Lung (tissue), 12 donors: Measurements from ENCODE around the gene EEF1A1. TPM values are rescaled to one million over a fixed set of nuclear protein-coding genes. Genes with fewer than 3 reads are reported as not detected.
"Not testable (repeated sequence)": the region's sequence is repeated elsewhere in the genome, so short reads cannot be mapped to it uniquely, and the experiment has no call there.

Source experiments
- ATAC-seq: fragments of 200-7000 bp; cut with Tn5 transposase; one replicate; pipeline ENCODE4 v1.9.1; 2020; ENCODE audit warnings: moderate number of reproducible peaks; ENCODE audit not compliant: insufficient read depth, low FRiP score
- DNase-seq, 3 donors: peaks; one replicate each; pipeline ENCODE4 v3.0.0-alpha.2; 2013 to 2017
- H3K27ac ChIP-seq, 2 donors: one replicate each; pipeline ENCODE4 v1.5.1; 2013; ENCODE audit warnings: mild to moderate bottlenecking in 2 of 2, moderate library complexity in 2 of 2, control low read depth in 1 of 2, inconsistent platforms in 1 of 2, low read depth in 1 of 2, low read length in 1 of 2
- H3K27me3 ChIP-seq, 3 donors: one replicate each; pipeline ENCODE4 v1.5.1; 2013; ENCODE audit warnings: low read length in 2 of 3; ENCODE audit not compliant: control insufficient read depth in 3 of 3, insufficient read depth in 3 of 3
- H3K36me3 ChIP-seq, 4 donors: one replicate each; pipeline ENCODE4 v1.5.1; 2013; ENCODE audit warnings: low read length in 4 of 4, mild to moderate bottlenecking in 1 of 4, moderate library complexity in 1 of 4; ENCODE audit not compliant: control insufficient read depth in 4 of 4, insufficient read depth in 4 of 4
- H3K4me1 ChIP-seq, 5 donors: one replicate each; pipeline ENCODE4 v1.5.1; 2013; ENCODE audit warnings: low read length in 5 of 5, mild to moderate bottlenecking in 2 of 5, moderate library complexity in 1 of 5; ENCODE audit not compliant: control insufficient read depth in 5 of 5, insufficient read depth in 5 of 5
- H3K4me3 ChIP-seq: one replicate; pipeline ENCODE4 v1.5.1; 2013; ENCODE audit warnings: mild to moderate bottlenecking, control low read depth, moderate library complexity
- H3K9ac ChIP-seq, 2 donors: one replicate each; pipeline ENCODE4 v1.5.1; 2013; ENCODE audit warnings: low read length in 2 of 2, control low read depth in 1 of 2; ENCODE audit not compliant: insufficient read depth in 1 of 2
- H3K9me3 ChIP-seq, 4 donors: one replicate each; pipeline ENCODE4 v1.5.1; 2013; ENCODE audit warnings: low read length in 3 of 4, mild to moderate bottlenecking in 1 of 4, moderate library complexity in 1 of 4; ENCODE audit not compliant: control insufficient read depth in 4 of 4, insufficient read depth in 3 of 4
- CTCF ChIP-seq: IDR thresholded peaks from 2 replicates; pipeline ENCODE4 v1.5.1; 2012; ENCODE audit warnings: mild to moderate bottlenecking; ENCODE audit errors: control extremely low read depth, extremely low read depth
- WGBS, 2 donors: extraction: QIAGEN DNeasy Blood & Tissue Kit; methylation state at CpG; one replicate each; pipeline ENCODE4 v1.1.7; 2013; 5-methylcytosine and 5-hydroxymethylcytosine counted together
- polyA plus RNA-seq, 2 donors: library from polyadenylated mRNA; stranded (reverse); fragments of 200-250 nt; gene quantifications; one replicate each; pipeline ENCODE4 v1.2.1, GENCODE V29; 2013
- total RNA-seq, 2 donors: library from RNA; depleted of rRNA in 1 of 2; stranded (reverse); fragments of >200 nt in 1 of 2; gene quantifications; one replicate each; pipeline ENCODE4 v1.2.1, GENCODE V29; 2014 to 2021
- donor health status: control.
- donor health status: control.
- donor health status: Bipolar disorder and iron deficiency.
- donor health status: healthy.
- donor health status: DM: yes; HTN: yes; CAD: no.

The EEF1A1 gene
- total and polyA plus RNA-seq, 4 donors, result 7,767 to 13,654 (median 8,196) TPM

- Histone ChIP-seq H3K9ac (peak overlapping the region; percentile 95 to 99), H3K4me1 (peaks cover 0 to 41% (median 2%) of the 10 kb centered on the region in 5 donors), H3K4me3 (peak overlapping the region; percentile 65), H3K9me3 (no peaks in the 10 kb centered on the region), H3K27me3 (no peaks in the 10 kb centered on the region), H3K36me3 (peaks cover 7 to 30% (median 18%) of the 10 kb centered on the region in 4 donors), H3K27ac (peak overlapping the region; percentile 93 to 100)
- TF ChIP-seq CTCF, result no peak
- ATAC-seq (peak; percentile 27), DNase-seq (peak in 2 of 3 donors; percentile 92 to 94)
- WGBS, 2 donors, result 1% methylated on average over 36 of the region's 36 CpGs
Measured at GRCh38 chr6:73521351-73521985, 636 bp upstream of the EEF1A1 start.

DNA sequence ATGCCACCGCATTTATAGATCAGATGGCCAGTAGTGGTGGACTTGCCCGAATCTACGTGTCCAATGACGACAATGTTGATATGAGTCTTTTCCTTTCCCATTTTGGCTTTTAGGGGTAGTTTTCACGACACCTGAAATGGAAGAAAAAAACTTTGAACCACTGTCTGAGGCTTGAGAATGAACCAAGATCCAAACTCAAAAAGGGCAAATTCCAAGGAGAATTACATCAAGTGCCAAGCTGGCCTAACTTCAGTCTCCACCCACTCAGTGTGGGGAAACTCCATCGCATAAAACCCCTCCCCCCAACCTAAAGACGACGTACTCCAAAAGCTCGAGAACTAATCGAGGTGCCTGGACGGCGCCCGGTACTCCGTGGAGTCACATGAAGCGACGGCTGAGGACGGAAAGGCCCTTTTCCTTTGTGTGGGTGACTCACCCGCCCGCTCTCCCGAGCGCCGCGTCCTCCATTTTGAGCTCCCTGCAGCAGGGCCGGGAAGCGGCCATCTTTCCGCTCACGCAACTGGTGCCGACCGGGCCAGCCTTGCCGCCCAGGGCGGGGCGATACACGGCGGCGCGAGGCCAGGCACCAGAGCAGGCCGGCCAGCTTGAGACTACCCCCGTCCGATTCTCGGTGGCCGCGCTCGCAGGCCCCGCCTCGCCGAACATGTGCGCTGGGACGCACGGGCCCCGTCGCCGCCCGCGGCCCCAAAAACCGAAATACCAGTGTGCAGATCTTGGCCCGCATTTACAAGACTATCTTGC, 725 bp downstream of the EEF1A1 start:
- DNase-seq (peak; percentile 71 to 79 (median 75)), ATAC-seq (peak; percentile 37)
- peaks cover 9 to 38% (median 27%) of the 10 kb centered on the region in 4 donors for H3K36me3 ChIP-seq
- no peak for TF ChIP-seq CTCF
- no peaks in the 10 kb centered on the region for H3K27me3 ChIP-seq
- 0% methylated on average over 55 to 56 of the region's 56 CpGs for WGBS, 2 donors
- H3K4me1 ChIP-seq, result peaks cover 0 to 46% (median 2%) of the 10 kb centered on the region in 5 donors
- peak overlapping the region; percentile 100 for H3K9ac ChIP-seq
- peak overlapping the region; percentile 94 to 99 for H3K27ac ChIP-seq
- H3K9me3 ChIP-seq, result no peaks in the 10 kb centered on the region
- H3K4me3 ChIP-seq, result peak overlapping the region; percentile 98

- 8 to 11% methylated on average over 7 of the region's 8 CpGs for WGBS, 2 donors
- H3K36me3 ChIP-seq, result peaks cover 11 to 44% (median 30%) of the 10 kb centered on the region in 4 donors
- not testable (repeated sequence) for ATAC-seq, H3K27me3 ChIP-seq, H3K9me3 ChIP-seq
- peak overlapping the region; percentile 98 for H3K4me3 ChIP-seq
- H3K4me1 ChIP-seq, result peaks cover 0 to 46% (median 2%) of the 10 kb centered on the region in 5 donors
- peak in 2 of 3 donors; percentile 27 to 44 for DNase-seq
- H3K9ac ChIP-seq, result peak overlapping the region; percentile 100
- peak overlapping the region; percentile 94 to 99 for H3K27ac ChIP-seq
Measured at GRCh38 chr6:73518982-73519881, 1.6 kb downstream of the EEF1A1 start.

GRCh38 chr6:73518100-73518981, 2.5 kb downstream of the EEF1A1 start:
- 28 to 43% methylated on average over 14 to 15 of the region's 19 CpGs for WGBS, 2 donors
- not testable (repeated sequence) for H3K27me3 ChIP-seq, ATAC-seq, H3K4me3 ChIP-seq, H3K9me3 ChIP-seq
- peaks cover 13 to 44% (median 30%) of the 10 kb centered on the region in 4 donors for H3K36me3 ChIP-seq
- H3K9ac ChIP-seq, result peak overlapping the region in 1 of 2 donors; percentile 85
- H3K27ac ChIP-seq, result peak overlapping the region in 1 of 2 donors; percentile 26
- peaks cover 0 to 41% (median 2%) of the 10 kb centered on the region in 5 donors for H3K4me1 ChIP-seq
- DNase-seq, result peak; percentile 35 to 68 (median 65)
